ENCODE data around the gene GJB4. TPM values are rescaled to one million over a fixed set of nuclear protein-coding genes. Genes with fewer than 3 reads are reported as not detected.

GJB4 gene
- total RNA-seq, 1 experiment from 2014 or later, result 0.07 TPM

- ChIA-PET POLR2A (no interaction called here), CTCF (interaction anchor here (1.8 to 2.3 kb wide), 3 partner anchors 10 to 64 kb away, joined by 9 to 27 read pairs (median 15); partner anchors contain the start of gene SMIM12)
- Mint-ChIP-seq H3K27ac (no peak overlapping the region), H3K36me3 (no peaks in the 10 kb centered on the region), H3K4me3 (no peak overlapping the region), H3K9me3 (no peaks in the 10 kb centered on the region), H3K4me1 (peaks cover 17% of the 10 kb centered on the region), H3K27me3 (ENCODE audit: low read depth) (peaks cover 29% of the 10 kb centered on the region)
- no peak for TF ChIP-seq ATF6 (CRISPR knock-in tag; IDR thresholded peaks at IDR 0.05)
- no peak for TF ChIP-seq CREM (CRISPR knock-in tag; IDR thresholded peaks at IDR 0.05)
- no peak for TF ChIP-seq NR2C2 (CRISPR knock-in tag; IDR thresholded peaks at IDR 0.05)
- TF ChIP-seq, protein P1, sequence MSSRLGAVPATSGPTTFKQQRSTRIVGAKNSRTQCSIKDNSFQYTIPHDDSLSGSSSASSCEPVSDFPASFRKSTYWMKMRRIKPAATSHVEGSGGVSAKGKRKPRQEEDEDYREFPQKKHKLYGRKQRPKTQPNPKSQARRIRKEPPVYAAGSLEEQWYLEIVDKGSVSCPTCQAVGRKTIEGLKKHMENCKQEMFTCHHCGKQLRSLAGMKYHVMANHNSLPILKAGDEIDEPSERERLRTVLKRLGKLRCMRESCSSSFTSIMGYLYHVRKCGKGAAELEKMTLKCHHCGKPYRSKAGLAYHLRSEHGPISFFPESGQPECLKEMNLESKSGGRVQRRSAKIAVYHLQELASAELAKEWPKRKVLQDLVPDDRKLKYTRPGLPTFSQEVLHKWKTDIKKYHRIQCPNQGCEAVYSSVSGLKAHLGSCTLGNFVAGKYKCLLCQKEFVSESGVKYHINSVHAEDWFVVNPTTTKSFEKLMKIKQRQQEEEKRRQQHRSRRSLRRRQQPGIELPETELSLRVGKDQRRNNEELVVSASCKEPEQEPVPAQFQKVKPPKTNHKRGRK (CRISPR knock-in tag; IDR thresholded peaks at IDR 0.05; ENCODE audit: borderline replicate concordance), result no peak
- TF ChIP-seq STAT6 (CRISPR knock-in tag; conservative IDR thresholded peaks at IDR 0.05; ENCODE audit: low read depth), result no peak
- TF ChIP-seq, protein P2, sequence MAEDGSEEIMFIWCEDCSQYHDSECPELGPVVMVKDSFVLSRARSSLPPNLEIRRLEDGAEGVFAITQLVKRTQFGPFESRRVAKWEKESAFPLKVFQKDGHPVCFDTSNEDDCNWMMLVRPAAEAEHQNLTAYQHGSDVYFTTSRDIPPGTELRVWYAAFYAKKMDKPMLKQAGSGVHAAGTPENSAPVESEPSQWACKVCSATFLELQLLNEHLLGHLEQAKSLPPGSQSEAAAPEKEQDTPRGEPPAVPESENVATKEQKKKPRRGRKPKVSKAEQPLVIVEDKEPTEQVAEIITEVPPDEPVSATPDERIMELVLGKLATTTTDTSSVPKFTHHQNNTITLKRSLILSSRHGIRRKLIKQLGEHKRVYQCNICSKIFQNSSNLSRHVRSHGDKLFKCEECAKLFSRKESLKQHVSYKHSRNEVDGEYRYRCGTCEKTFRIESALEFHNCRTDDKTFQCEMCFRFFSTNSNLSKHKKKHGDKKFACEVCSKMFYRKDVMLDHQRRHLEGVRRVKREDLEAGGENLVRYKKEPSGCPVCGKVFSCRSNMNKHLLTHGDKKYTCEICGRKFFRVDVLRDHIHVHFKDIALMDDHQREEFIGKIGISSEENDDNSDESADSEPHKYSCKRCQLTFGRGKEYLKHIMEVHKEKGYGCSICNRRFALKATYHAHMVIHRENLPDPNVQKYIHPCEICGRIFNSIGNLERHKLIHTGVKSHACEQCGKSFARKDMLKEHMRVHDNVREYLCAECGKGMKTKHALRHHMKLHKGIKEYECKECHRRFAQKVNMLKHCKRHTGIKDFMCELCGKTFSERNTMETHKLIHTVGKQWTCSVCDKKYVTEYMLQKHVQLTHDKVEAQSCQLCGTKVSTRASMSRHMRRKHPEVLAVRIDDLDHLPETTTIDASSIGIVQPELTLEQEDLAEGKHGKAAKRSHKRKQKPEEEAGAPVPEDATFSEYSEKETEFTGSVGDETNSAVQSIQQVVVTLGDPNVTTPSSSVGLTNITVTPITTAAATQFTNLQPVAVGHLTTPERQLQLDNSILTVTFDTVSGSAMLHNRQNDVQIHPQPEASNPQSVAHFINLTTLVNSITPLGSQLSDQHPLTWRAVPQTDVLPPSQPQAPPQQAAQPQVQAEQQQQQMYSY (CRISPR knock-in tag; IDR thresholded peaks at IDR 0.05), result no peak
- TF ChIP-seq, protein P3, sequence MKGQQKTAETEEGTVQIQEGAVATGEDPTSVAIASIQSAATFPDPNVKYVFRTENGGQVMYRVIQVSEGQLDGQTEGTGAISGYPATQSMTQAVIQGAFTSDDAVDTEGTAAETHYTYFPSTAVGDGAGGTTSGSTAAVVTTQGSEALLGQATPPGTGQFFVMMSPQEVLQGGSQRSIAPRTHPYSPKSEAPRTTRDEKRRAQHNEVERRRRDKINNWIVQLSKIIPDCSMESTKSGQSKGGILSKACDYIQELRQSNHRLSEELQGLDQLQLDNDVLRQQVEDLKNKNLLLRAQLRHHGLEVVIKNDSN (CRISPR knock-in tag; IDR thresholded peaks at IDR 0.05), result no peak
- TF ChIP-seq, protein P4, sequence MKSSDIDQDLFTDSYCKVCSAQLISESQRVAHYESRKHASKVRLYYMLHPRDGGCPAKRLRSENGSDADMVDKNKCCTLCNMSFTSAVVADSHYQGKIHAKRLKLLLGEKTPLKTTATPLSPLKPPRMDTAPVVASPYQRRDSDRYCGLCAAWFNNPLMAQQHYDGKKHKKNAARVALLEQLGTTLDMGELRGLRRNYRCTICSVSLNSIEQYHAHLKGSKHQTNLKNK (CRISPR knock-in tag; IDR thresholded peaks at IDR 0.05), result no peak
- TF ChIP-seq FOXJ3 (CRISPR knock-in tag; IDR thresholded peaks at IDR 0.05; ENCODE audit: borderline replicate concordance), result no peak
- TF ChIP-seq, protein P5, sequence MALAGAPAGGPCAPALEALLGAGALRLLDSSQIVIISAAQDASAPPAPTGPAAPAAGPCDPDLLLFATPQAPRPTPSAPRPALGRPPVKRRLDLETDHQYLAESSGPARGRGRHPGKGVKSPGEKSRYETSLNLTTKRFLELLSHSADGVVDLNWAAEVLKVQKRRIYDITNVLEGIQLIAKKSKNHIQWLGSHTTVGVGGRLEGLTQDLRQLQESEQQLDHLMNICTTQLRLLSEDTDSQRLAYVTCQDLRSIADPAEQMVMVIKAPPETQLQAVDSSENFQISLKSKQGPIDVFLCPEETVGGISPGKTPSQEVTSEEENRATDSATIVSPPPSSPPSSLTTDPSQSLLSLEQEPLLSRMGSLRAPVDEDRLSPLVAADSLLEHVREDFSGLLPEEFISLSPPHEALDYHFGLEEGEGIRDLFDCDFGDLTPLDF (CRISPR knock-in tag; IDR thresholded peaks at IDR 0.05), result no peak
- TF ChIP-seq MYBL2 (CRISPR knock-in tag; IDR thresholded peaks at IDR 0.05), result no peak
- TF ChIP-seq, protein P6, sequence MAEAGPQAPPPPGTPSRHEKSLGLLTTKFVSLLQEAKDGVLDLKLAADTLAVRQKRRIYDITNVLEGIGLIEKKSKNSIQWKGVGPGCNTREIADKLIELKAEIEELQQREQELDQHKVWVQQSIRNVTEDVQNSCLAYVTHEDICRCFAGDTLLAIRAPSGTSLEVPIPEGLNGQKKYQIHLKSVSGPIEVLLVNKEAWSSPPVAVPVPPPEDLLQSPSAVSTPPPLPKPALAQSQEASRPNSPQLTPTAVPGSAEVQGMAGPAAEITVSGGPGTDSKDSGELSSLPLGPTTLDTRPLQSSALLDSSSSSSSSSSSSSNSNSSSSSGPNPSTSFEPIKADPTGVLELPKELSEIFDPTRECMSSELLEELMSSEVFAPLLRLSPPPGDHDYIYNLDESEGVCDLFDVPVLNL (CRISPR knock-in tag; IDR thresholded peaks at IDR 0.05; ENCODE audit: borderline replicate concordance, low read depth), result no peak
- TF ChIP-seq NR1H2 (CRISPR knock-in tag; IDR thresholded peaks at IDR 0.05), result no peak
- ATAC-seq (no peak), DNase-seq (ENCODE audit: low spot score) (no peak)
Measured at GRCh38 chr1:34795916-34796315, 36.4 kb downstream of the GJB4 start.
